IMR-90 (cell line): ENCODE data around the gene DENND2C. TPM values are rescaled to one million over a fixed set of nuclear protein-coding genes. Genes with fewer than 3 reads are reported as not detected.

Experiments
- ATAC-seq: fragments of 200-7000 bp; cut with Tn5 transposase; 2 replicates; pipeline ENCODE4 v1.9.1; 2020; ENCODE audit warnings: low read depth, mild to moderate bottlenecking, moderate library complexity
- BruUV-seq: library from RNA; stranded (reverse); fragments of 400-500 nt; replicated peaks from 2 replicates; lab custom pipeline; 2021; lab: Mats Ljungman, UMichigan
- CTCF ChIA-PET: fragments of 300-600 bp; formaldehyde crosslinking; extraction: SDS; loops from one replicate; lab custom pipeline; 2021; ENCODE audit warnings: antibody characterized with exemption; lab: Yijun Ruan, JAX
- POLR2A ChIA-PET: fragments of 300-600 bp; sonication (Branson Sonifier 250); formaldehyde crosslinking; loops from one replicate; lab custom pipeline; 2022; ENCODE audit warnings: antibody characterized with exemption; ENCODE audit not compliant: unreplicated experiment; lab: Charles Lee
- DNase-seq: peaks from one replicate; pipeline ENCODE4 v3.0.0; 2013
- H2AFZ ChIP-seq: replicated peaks from 2 replicates; pipeline ENCODE3; 2013; ENCODE audit warnings: low read length, mild to moderate bottlenecking; ENCODE audit not compliant: poor library complexity
- H2AK5ac ChIP-seq: 2 replicates; pipeline ENCODE4 v1.6.1; 2013; ENCODE audit warnings: low read depth, low read length, inconsistent platforms
- H2AK9ac ChIP-seq: replicated peaks from 2 replicates; pipeline ENCODE3; 2013; ENCODE audit warnings: mild to moderate bottlenecking, low read depth, low read length, moderate library complexity; ENCODE audit not compliant: poor library complexity
- H2BK120ac ChIP-seq: 2 replicates; pipeline ENCODE4 v1.6.1; 2013; ENCODE audit warnings: low read depth, low read length, inconsistent platforms
- H2BK15ac ChIP-seq: 3 replicates; pipeline ENCODE4 v1.6.1; 2013; ENCODE audit warnings: low read depth, low read length, inconsistent platforms
- H2BK20ac ChIP-seq: 2 replicates; pipeline ENCODE4 v1.6.1; 2013; ENCODE audit warnings: low read depth, mild to moderate bottlenecking, inconsistent platforms, low read length, moderate library complexity
- H2BK5ac ChIP-seq: 2 replicates; pipeline ENCODE4 v1.6.1; 2013; ENCODE audit warnings: mild to moderate bottlenecking, low read depth, low read length, inconsistent platforms; ENCODE audit not compliant: poor library complexity, severe bottlenecking
- H3K14ac ChIP-seq: replicated peaks from 2 replicates; pipeline ENCODE4 v1.6.1; 2013; ENCODE audit warnings: low read depth, low read length, inconsistent platforms
- H3K18ac ChIP-seq: 2 replicates; pipeline ENCODE4 v1.6.1; 2013; ENCODE audit warnings: low read depth, low read length, control low read depth
- H3K23ac ChIP-seq: 2 replicates; pipeline ENCODE4 v1.6.1; 2013; ENCODE audit warnings: low read depth, low read length, inconsistent platforms
- H3K27ac ChIP-seq: 2 replicates; pipeline ENCODE4 v1.5.1; 2013; ENCODE audit warnings: mild to moderate bottlenecking, control low read depth, low read length; ENCODE audit not compliant: insufficient read depth
- H3K27me3 ChIP-seq: 2 replicates; pipeline ENCODE4 v1.6.1; 2013; ENCODE audit warnings: low read length; ENCODE audit not compliant: control insufficient read depth, insufficient read depth
- H3K36me3 ChIP-seq: 2 replicates; pipeline ENCODE4 v1.6.1; 2013; ENCODE audit warnings: low read length, mixed read lengths; ENCODE audit not compliant: control insufficient read depth, insufficient read depth
- H3K4ac ChIP-seq: 2 replicates; pipeline ENCODE4 v1.6.1; 2013; ENCODE audit warnings: low read depth, low read length, inconsistent platforms
- H3K4me1 ChIP-seq: 2 replicates; pipeline ENCODE4 v1.6.1; 2013; ENCODE audit warnings: low read length, mixed read lengths; ENCODE audit not compliant: control insufficient read depth, insufficient read depth
- H3K4me2 ChIP-seq: 2 replicates; pipeline ENCODE4 v1.6.1; 2013; ENCODE audit warnings: low read depth, mild to moderate bottlenecking, control low read depth, low read length, moderate library complexity
- H3K4me3 ChIP-seq: 2 replicates; pipeline ENCODE4 v1.5.1; 2013; ENCODE audit warnings: low read depth, mild to moderate bottlenecking, control low read depth, low read length, moderate library complexity; ENCODE audit not compliant: insufficient read depth
- H3K56ac ChIP-seq: 2 replicates; pipeline ENCODE4 v1.6.1; 2013; ENCODE audit warnings: low read length, inconsistent platforms; ENCODE audit not compliant: insufficient read depth; ENCODE audit errors: extremely low read depth
- H3K79me1 ChIP-seq, 2 experiments: 2 replicates each; pipeline ENCODE4 v1.6.1; 2013; ENCODE audit warnings: low read length in 2 of 2, inconsistent platforms in 1 of 2, low read depth in 1 of 2
- H3K9ac ChIP-seq: 2 replicates; pipeline ENCODE4 v1.6.1; 2013; ENCODE audit warnings: low read depth, low read length, control low read depth
- H3K9me1 ChIP-seq: 2 replicates; pipeline ENCODE4 v1.6.1; 2013; ENCODE audit warnings: low read length, inconsistent platforms; ENCODE audit not compliant: insufficient read depth
- H3K9me3 ChIP-seq: 2 replicates; pipeline ENCODE4 v1.6.1; 2013; ENCODE audit warnings: low read length; ENCODE audit not compliant: control insufficient read depth, insufficient read depth
- H4K20me1 ChIP-seq: 2 replicates; pipeline ENCODE4 v1.6.1; 2013; ENCODE audit warnings: low read length, inconsistent platforms; ENCODE audit not compliant: insufficient read depth
- H4K5ac ChIP-seq: 2 replicates; pipeline ENCODE4 v1.6.1; 2013; ENCODE audit warnings: mild to moderate bottlenecking, low read depth, low read length, control low read depth
- H4K8ac ChIP-seq, 2 experiments: 2 replicates each; pipeline ENCODE4 v1.6.1; 2013; ENCODE audit warnings: low read depth in 2 of 2, low read length in 2 of 2, control low read depth in 1 of 2, inconsistent platforms in 1 of 2
- H4K91ac ChIP-seq: 2 replicates; pipeline ENCODE4 v1.6.1; 2013; ENCODE audit warnings: low read depth, low read length, inconsistent platforms; ENCODE audit not compliant: insufficient read depth
- BHLHE40 ChIP-seq: fragments of 150-350 bp; IDR thresholded peaks from 2 replicates; pipeline ENCODE4 v1.6.1; 2016; ENCODE audit warnings: mild to moderate bottlenecking, low read depth, low read length
- CEBPB ChIP-seq: IDR thresholded peaks from 2 replicates; pipeline ENCODE4 v1.6.1; 2012; ENCODE audit warnings: low read depth, low read length, improper control_type of control experiment
- FOS ChIP-seq: fragments of 150-350 bp; IDR thresholded peaks from 2 replicates; pipeline ENCODE4 v1.6.1; 2016; ENCODE audit warnings: low read depth, low read length
- MAFK ChIP-seq: IDR thresholded peaks from 2 replicates; pipeline ENCODE4 v1.6.1; 2012; ENCODE audit warnings: low read depth, low read length, improper control_type of control experiment
- MAZ ChIP-seq: IDR thresholded peaks from 2 replicates; pipeline ENCODE4 v1.6.1; 2012; ENCODE audit warnings: low read depth, mild to moderate bottlenecking, low read length, improper control_type of control experiment, moderate library complexity, borderline replicate concordance
- MXI1 ChIP-seq: IDR thresholded peaks from 2 replicates; pipeline ENCODE4 v1.6.1; 2012; ENCODE audit warnings: low read depth, mild to moderate bottlenecking, low read length, moderate library complexity, borderline replicate concordance
- NFE2L2 ChIP-seq: fragments of 150-350 bp; IDR thresholded peaks from 2 replicates; pipeline ENCODE4 v1.6.1; 2016; ENCODE audit warnings: low read depth, mild to moderate bottlenecking, low read length
- POLR2A ChIP-seq: IDR thresholded peaks from 2 replicates; pipeline ENCODE4 v1.6.1; 2012; ENCODE audit warnings: mild to moderate bottlenecking, low read depth, low read length
- RAD21 ChIP-seq: IDR thresholded peaks from 2 replicates; pipeline ENCODE4 v1.6.1; 2012; ENCODE audit warnings: low read length, improper control_type of control experiment
- RCOR1 ChIP-seq: IDR thresholded peaks from 2 replicates; pipeline ENCODE4 v1.6.1; 2012; ENCODE audit warnings: mild to moderate bottlenecking, low read length, improper control_type of control experiment; ENCODE audit not compliant: insufficient replicate concordance
- RFX5 ChIP-seq: IDR thresholded peaks from 2 replicates; pipeline ENCODE4 v1.8.0; 2012; ENCODE audit warnings: low read depth, mild to moderate bottlenecking, low read length, moderate library complexity
- SMC3 ChIP-seq: fragments of 150-350 bp; IDR thresholded peaks from 2 replicates; pipeline ENCODE4 v1.6.1; 2016; ENCODE audit warnings: low read depth, mild to moderate bottlenecking, antibody characterized with exemption, low read length, moderate library complexity
- WGBS, 2 experiments: methylation state at CpG; one replicate each; pipeline versions ENCODE4 v1.1.5 to v1.1.7; 2013; ENCODE audit warnings: missing lambda C conversion rate in 2 of 2; ENCODE audit not compliant: insufficient read length in 1 of 2; ENCODE audit errors: extremely low coverage in 2 of 2; 5-methylcytosine and 5-hydroxymethylcytosine counted together
- dilution Hi-C: fragments of 300-500 bp; cut with HindIII; formaldehyde crosslinking; loops from one replicate; pipeline ENCODE4 v1.14.3; 2018; ENCODE audit warnings: low sequenced_read_pairs; ENCODE audit not compliant: unreplicated experiment
- in situ Hi-C: fragments of 300-500 bp; cut with MboI; formaldehyde crosslinking; loops from 3 replicates; pipeline ENCODE4 v1.14.3; 2019; ENCODE audit warnings: low sequenced_read_pairs, inconsistent platforms, mixed read lengths
- intact Hi-C: fragments of 100-400 bp; cut with micrococcal nuclease; formaldehyde crosslinking; loops from 2 replicates; pipeline ENCODE4 v1.10.0; 2022
- polyA plus RNA-seq, 3 experiments: library from polyadenylated mRNA; depleted of rRNA; stranded (reverse); fragments of >200 nt; gene quantifications; 2 replicates each; pipeline ENCODE4 v1.2.3, GENCODE V29; 2012; ENCODE audit warnings: low replicate concordance in 1 of 3
- total RNA-seq: library from RNA; depleted of rRNA; stranded (reverse); fragments of >200 nt; gene quantifications from 2 replicates; pipeline ENCODE4 v1.2.3, GENCODE V29; 2012
- TF ChIP-seq, protein P1 (sequence below): fragments of 150-350 bp; IDR thresholded peaks from 2 replicates; pipeline ENCODE4 v1.6.1; 2016; ENCODE audit warnings: low read depth, mild to moderate bottlenecking, low read length, moderate library complexity, borderline replicate concordance
- TF ChIP-seq, protein P2 (sequence below): fragments of 150-350 bp; IDR thresholded peaks from 2 replicates; pipeline ENCODE4 v1.6.1; 2017; ENCODE audit warnings: mild to moderate bottlenecking, antibody characterized with exemption, low read length, low read depth
- TF ChIP-seq, protein P3 (sequence below): conservative IDR thresholded peaks from 2 replicates; pipeline ENCODE4 v1.5.1; 2012; ENCODE audit warnings: mild to moderate bottlenecking, low read depth, low read length, improper control_type of control experiment

DENND2C gene
- total and polyA plus RNA-seq, 2 of the 4 experiments (the other 2 are of a cell fraction), result 0.58 to 2.2 TPM

DNA sequence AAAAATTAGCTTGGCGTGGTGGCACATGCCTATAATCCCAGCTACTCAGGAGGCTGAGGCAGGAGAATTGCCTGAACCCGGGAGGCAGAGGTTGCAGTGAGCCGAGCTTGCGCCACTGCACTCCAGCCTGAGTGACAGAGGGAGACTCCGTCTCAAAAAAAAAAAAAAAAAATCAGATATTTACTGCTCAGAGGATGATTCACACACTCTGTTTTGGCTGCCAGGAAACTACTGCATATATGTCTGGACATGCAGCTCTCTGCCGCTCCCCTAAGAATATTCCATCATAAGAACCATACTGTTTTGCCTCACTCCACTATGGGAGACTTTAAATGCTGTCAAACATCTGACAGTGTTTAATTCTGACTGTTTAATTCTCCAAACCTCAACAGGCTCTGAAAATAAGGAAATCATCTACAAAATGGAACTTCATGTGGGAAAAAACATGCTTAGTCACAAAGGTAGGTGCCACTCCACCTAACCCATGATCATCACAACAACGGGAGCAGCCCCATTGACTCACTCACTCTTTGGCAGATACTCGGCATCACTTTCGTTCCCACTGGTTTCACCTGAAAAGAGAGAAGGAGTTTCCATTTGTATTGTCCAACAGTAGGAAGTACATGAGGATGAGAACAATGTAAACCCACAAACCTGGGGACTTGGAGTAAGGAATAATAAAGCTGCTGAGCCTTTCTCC lies 59.2 kb downstream of the DENND2C start:
- POLR2A ChIA-PET, result no interaction called here
- CTCF ChIA-PET, result no interaction called here
- dilution Hi-C loops, result no loop called here
- TF ChIP-seq RAD21 (no peak), RCOR1 (no peak), MAZ (no peak), POLR2A (no peak), NFE2L2 (no peak), SMC3 (no peak), BHLHE40 (no peak), RFX5 (no peak), CEBPB (no peak), FOS (no peak), MXI1 (no peak), MAFK (no peak)
- TF ChIP-seq, protein P1, sequence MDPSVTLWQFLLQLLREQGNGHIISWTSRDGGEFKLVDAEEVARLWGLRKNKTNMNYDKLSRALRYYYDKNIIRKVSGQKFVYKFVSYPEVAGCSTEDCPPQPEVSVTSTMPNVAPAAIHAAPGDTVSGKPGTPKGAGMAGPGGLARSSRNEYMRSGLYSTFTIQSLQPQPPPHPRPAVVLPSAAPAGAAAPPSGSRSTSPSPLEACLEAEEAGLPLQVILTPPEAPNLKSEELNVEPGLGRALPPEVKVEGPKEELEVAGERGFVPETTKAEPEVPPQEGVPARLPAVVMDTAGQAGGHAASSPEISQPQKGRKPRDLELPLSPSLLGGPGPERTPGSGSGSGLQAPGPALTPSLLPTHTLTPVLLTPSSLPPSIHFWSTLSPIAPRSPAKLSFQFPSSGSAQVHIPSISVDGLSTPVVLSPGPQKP, result no peak
- TF ChIP-seq, protein P2, sequence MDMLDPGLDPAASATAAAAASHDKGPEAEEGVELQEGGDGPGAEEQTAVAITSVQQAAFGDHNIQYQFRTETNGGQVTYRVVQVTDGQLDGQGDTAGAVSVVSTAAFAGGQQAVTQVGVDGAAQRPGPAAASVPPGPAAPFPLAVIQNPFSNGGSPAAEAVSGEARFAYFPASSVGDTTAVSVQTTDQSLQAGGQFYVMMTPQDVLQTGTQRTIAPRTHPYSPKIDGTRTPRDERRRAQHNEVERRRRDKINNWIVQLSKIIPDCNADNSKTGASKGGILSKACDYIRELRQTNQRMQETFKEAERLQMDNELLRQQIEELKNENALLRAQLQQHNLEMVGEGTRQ, result no peak
- TF ChIP-seq, protein P3, sequence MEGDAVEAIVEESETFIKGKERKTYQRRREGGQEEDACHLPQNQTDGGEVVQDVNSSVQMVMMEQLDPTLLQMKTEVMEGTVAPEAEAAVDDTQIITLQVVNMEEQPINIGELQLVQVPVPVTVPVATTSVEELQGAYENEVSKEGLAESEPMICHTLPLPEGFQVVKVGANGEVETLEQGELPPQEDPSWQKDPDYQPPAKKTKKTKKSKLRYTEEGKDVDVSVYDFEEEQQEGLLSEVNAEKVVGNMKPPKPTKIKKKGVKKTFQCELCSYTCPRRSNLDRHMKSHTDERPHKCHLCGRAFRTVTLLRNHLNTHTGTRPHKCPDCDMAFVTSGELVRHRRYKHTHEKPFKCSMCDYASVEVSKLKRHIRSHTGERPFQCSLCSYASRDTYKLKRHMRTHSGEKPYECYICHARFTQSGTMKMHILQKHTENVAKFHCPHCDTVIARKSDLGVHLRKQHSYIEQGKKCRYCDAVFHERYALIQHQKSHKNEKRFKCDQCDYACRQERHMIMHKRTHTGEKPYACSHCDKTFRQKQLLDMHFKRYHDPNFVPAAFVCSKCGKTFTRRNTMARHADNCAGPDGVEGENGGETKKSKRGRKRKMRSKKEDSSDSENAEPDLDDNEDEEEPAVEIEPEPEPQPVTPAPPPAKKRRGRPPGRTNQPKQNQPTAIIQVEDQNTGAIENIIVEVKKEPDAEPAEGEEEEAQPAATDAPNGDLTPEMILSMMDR, result no peak

More for the DNA sequence above, 59.2 kb downstream of the DENND2C start:
- Histone ChIP-seq H3K18ac (peak overlapping the region; percentile 78; the same call in 1 of the 2 replicates), H3K4me3 (no peak overlapping the region), H4K5ac (peak overlapping the region; percentile 62), H2AK9ac (no peak overlapping the region), H4K20me1 (no peaks in the 10 kb centered on the region), H4K91ac (peak overlapping the region; percentile 81; the same call in 1 of the 2 replicates), H3K4ac (peak overlapping the region; percentile 91), H2AFZ (peak overlapping the region; percentile 73), H3K23ac (no peak overlapping the region), H3K27me3 (no peaks in the 10 kb centered on the region), H3K14ac (no peak overlapping the region), H3K36me3 (no peaks in the 10 kb centered on the region), H2BK5ac (peak overlapping the region; percentile 68), H3K9ac (no peak overlapping the region), H3K9me3 (no peaks in the 10 kb centered on the region), H3K9me1 (no peaks in the 10 kb centered on the region), H3K4me1 (no peaks in the 10 kb centered on the region), H3K79me1 (no peaks in the 10 kb centered on the region), H3K27ac (no peak overlapping the region), H3K4me2 (no peak overlapping the region), H2AK5ac (peak overlapping the region; percentile 13; the same call in 1 of the 2 replicates), H4K8ac (peak overlapping the region in 1 of 2 experiments; percentile 62; a peak in 2 of 4 replicates), H3K56ac (0 out of 2 replicates have a peak overlapping the region, but pooled peaks have one; percentile 6), H2BK15ac (no peak overlapping the region; the same call in 2 of the 3 replicates), H2BK20ac (peak overlapping the region; percentile 93), H2BK120ac (peak overlapping the region; percentile 77)
- DNase-seq, result peak; percentile 58
- intact Hi-C loops (no loop called here), in situ Hi-C loops (no loop called here)
- peak; percentile 72 for ATAC-seq
- 83% methylated on average over 1 of the region's 9 CpGs; no CpG with 5 or more reads in 1 of the 2 experiments for WGBS, 2 experiments
- no TSS peak for BruUV-seq
